Liver (tissue), 2 donors: ENCODE results near the gene ELF4.

Source experiments
- CTCF ChIP-seq: fragments of 150-350 bp; IDR thresholded peaks from 2 replicates; pipeline ENCODE4 v1.5.1; 2017; ENCODE audit warnings: improper control_type of control experiment, low read depth, low read length; ENCODE audit not compliant: missing input control
- FOXA1 ChIP-seq: IDR thresholded peaks from 2 replicates; pipeline ENCODE4 v1.6.1; 2016; ENCODE audit warnings: antibody characterized with exemption
- donor health status: healthy.

- no peak for TF ChIP-seq CTCF
- TF ChIP-seq FOXA1: no peak
Observed at GRCh38 chrX:130071611-130072344, 38.5 kb downstream of the ELF4 start.
